ENCODE results near the gene MYOT. TPM values are rescaled to one million over a fixed set of nuclear protein-coding genes. Genes with fewer than 3 reads are reported as not detected.

The MYOT gene
- total RNA-seq, 1 experiment from 2014 or later = not detected

DNA sequence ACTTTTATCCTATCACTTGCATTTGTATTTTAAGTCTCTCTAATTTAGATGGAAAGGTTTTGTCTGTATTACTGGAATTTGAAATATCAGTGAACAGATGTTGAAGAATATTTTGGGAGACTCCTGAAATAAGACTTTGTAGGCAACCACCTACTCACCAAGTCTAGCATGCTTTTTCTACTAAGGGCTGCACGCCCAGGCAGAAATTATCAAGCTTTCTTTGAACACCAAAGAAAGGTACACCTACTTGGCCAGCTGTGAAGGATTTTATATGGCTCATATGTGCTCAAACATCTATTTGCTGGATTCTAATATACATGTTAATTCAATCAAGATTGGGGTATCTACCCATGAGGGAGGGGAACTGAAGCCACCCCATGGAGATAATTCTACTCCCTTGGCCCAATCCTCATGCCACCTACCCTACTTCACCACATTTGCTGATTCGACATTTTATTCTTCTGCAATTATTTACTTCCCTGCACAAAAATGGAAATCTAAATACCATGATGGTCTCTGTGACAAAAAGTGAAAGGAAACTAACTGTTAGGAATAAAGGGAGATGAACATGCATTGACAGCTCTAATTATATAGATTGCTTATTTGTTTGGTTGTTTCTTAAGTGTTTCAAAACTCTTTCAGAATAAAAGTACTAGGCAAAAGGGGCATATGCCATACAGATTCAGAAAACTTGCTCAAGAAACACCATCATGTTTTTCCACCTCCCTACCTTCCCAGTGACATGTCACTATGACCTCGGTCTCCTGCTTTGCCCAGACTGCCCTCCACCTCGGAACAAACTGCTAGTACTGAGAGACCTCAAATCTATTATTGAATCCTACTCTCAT, 895 bp upstream of the MYOT start:
- peaks cover 8% of the 10 kb centered on the region for H3K4me1 ChIP-seq
- H3K27me3 ChIP-seq = no peaks in the 10 kb centered on the region; the same call in 1 of the 2 replicates
- DNase-seq = no peak
- H3K9me3 ChIP-seq (replicated peaks) = no peaks in the 10 kb centered on the region
- H3K27ac ChIP-seq = no peak overlapping the region
- H3K36me3 ChIP-seq = no peaks in the 10 kb centered on the region
- no peak overlapping the region for H3K4me3 ChIP-seq

DNA sequence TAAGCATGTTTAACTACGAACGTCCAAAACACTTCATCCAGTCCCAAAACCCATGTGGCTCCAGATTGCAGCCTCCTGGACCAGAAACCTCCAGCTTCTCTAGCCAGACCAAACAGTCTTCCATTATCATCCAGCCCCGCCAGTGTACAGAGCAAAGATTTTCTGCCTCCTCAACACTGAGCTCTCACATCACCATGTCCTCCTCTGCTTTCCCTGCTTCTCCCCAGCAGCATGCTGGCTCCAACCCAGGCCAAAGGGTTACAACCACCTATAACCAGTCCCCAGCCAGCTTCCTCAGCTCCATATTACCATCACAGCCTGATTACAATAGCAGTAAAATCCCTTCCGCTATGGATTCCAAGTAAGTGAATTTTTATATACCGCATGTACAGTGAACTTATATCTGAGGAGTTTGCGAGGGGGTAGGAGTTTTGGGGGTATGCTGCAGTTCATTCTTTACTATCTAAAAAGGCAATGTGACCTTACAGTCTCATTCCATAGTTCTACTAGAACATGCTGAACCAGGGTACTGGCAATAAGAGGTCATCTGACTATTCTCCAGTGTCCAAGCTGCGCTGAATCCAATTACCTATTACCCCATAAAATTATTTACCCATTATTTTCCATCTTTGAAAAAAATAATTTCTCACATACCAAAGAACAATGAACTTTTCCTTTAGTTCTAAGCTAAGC, 3.1 kb downstream of the MYOT start:
- no peak overlapping the region for H3K27ac ChIP-seq
- H3K27me3 ChIP-seq = no peaks in the 10 kb centered on the region; the same call in 1 of the 2 replicates
- peaks cover 19% of the 10 kb centered on the region for H3K4me1 ChIP-seq
- no peaks in the 10 kb centered on the region for H3K36me3 ChIP-seq
- no peaks in the 10 kb centered on the region for H3K9me3 ChIP-seq (replicated peaks)
- no peak for DNase-seq
- no peak overlapping the region for H3K4me3 ChIP-seq

- Histone ChIP-seq H3K4me1 (peaks cover 19% of the 10 kb centered on the region), H3K27ac (no peak overlapping the region), H3K36me3 (no peaks in the 10 kb centered on the region), H3K4me3 (no peak overlapping the region), H3K9me3 (replicated peaks) (no peaks in the 10 kb centered on the region), H3K27me3 (peaks cover 3% of the 10 kb centered on the region)
- no peak for DNase-seq
Measured at GRCh38 chr5:137871571-137871970, 3.9 kb downstream of the MYOT start.

GRCh38 chr5:137872466-137872865, 4.8 kb downstream of the MYOT start:
- peak; percentile 37 to 75 for DNase-seq
- Histone ChIP-seq H3K4me3 (no peak overlapping the region), H3K27ac (no peak overlapping the region), H3K36me3 (no peaks in the 10 kb centered on the region), H3K9me3 (replicated peaks) (no peaks in the 10 kb centered on the region), H3K4me1 (peaks cover 19% of the 10 kb centered on the region), H3K27me3 (peaks cover 3% of the 10 kb centered on the region)

DNA sequence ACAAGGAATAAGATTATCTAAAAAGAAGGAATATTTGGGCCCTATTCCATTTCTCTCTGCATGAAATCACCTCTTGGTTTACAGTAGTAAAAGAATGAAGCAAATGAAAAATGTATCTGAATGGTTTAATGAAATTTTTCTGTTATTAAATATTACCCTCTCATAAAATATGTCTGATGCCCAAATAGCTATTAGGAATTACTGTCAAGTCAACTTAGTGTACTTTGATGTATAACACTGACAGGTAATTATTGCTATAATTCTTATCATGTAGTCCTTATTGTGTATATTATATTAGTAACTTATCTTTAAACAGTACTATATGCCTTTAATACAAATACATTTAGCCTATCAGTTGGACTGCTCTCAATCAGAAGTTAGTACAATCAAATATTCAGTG, 8.4 kb downstream of the MYOT start:
- no peak for DNase-seq
- no peak overlapping the region for H3K27ac ChIP-seq
- H3K36me3 ChIP-seq = no peaks in the 10 kb centered on the region
- H3K27me3 ChIP-seq = peaks cover 3% of the 10 kb centered on the region; the same call in 1 of the 2 replicates
- no peaks in the 10 kb centered on the region for H3K9me3 ChIP-seq (replicated peaks)
- H3K4me1 ChIP-seq = peaks cover 18% of the 10 kb centered on the region
- no peak overlapping the region for H3K4me3 ChIP-seq

DNA sequence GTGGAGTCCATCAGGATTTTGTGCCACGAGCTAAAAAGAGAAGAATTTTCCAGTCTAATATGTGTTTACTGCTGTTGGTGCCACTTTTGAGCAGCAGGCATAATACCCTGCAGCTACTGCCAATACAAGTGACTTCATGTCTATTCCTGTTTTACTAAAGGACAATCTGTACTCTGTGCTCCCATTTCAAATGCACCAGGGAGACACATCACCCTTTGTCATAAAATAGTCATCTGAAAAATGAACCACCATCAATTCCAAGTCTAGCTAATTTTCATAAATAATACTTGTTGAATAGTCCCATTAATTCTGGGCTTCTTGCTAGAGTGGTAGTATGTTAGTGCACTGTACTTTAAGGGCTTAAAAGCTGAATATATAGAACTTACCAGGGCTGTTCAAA, 12.7 kb downstream of the MYOT start:
- no peaks in the 10 kb centered on the region for H3K9me3 ChIP-seq (replicated peaks)
- H3K4me3 ChIP-seq = no peak overlapping the region
- DNase-seq = no peak
- H3K4me1 ChIP-seq = no peaks in the 10 kb centered on the region
- H3K27me3 ChIP-seq = peaks cover 10% of the 10 kb centered on the region; the same call in 1 of the 2 replicates
- H3K36me3 ChIP-seq = no peaks in the 10 kb centered on the region
- H3K27ac ChIP-seq = no peak overlapping the region

DNA sequence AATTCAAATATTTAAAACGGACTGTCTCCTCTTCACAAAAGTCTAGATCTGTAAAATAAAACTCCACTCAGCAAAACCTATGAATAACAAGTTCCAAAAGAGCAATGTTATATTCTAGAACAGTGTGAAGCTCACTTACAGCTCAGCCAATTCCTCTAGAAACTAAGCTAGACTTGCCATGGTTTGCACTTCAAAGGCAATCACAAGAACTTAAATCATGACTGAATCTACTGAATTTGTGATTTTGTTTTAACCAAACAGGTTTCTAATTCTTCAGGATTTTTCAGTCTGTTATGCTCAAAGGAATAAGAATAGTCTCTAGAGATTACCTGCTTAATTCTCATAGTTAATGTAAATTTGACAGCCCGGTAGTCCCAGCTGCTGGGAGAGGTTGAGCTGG, 20.2 kb downstream of the MYOT start:
- H3K4me3 ChIP-seq = no peak overlapping the region
- DNase-seq = no peak
- no peaks in the 10 kb centered on the region for H3K9me3 ChIP-seq (replicated peaks)
- no peak overlapping the region for H3K27ac ChIP-seq
- peaks cover 2% of the 10 kb centered on the region; the same call in 1 of the 2 replicates for H3K27me3 ChIP-seq
- 0 out of 2 replicates have a peak, but pooled peaks cover 3% of the 10 kb centered on the region for H3K36me3 ChIP-seq
- H3K4me1 ChIP-seq = no peaks in the 10 kb centered on the region

- H3K36me3 ChIP-seq = 0 out of 2 replicates have a peak, but pooled peaks cover 3% of the 10 kb centered on the region
- H3K4me3 ChIP-seq = no peak overlapping the region
- H3K9me3 ChIP-seq (replicated peaks) = no peaks in the 10 kb centered on the region
- H3K4me1 ChIP-seq = no peaks in the 10 kb centered on the region
- H3K27ac ChIP-seq = no peak overlapping the region
- DNase-seq = no peak
- H3K27me3 ChIP-seq = no peaks in the 10 kb centered on the region
Measured at GRCh38 chr5:137888466-137888862, 20.8 kb downstream of the MYOT start.

DNA sequence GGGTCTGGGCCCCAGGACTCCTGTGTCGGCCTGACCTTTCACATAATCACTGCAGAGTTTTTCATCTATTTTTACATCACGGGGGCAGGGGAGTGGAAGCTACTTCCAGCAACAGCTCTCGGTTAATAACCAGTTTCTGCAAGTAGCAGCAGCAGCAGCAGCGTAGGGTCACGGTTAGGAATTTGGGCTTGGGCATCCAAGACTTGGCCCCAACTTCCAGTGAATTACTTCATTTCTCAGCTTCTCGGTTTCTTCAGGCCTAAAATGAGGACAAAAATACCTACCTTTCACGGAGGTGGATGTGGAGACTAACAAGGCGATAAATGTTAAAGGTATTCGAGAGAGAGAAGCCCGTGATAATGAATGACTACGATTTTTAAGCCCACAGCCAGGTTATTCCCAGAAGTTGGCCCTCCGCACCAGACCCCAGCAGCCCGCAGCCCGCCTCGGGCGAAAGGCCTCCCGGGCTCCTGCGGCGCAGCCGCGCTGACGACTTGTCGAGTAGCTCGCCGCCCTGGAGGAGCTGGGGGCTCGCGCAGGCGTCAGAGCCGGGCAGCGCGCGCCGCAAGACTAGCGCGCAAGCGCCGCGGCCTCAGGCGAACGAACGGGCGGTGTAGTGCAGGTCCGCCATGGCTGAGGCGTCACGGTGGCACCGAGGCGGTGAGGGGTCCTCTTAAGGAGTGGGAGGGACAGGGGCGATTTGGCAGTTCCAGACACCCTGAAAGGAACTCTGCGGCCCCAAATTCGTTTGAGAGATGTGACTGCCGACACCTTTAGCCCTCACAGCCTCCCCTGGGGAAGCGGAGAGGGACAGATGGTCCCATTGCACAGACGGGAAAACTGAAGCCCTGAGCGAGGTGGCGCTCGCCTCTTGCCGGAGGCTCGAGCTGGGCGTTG, 21.5 kb downstream of the MYOT start, which contains the start of gene PKD2L2:
TSS of gene PKD2L2 (plus strand) at position 595 of the 897 bp plus-strand sequence. CDS start at position 630, 35 bp downstream.
- Histone ChIP-seq H3K36me3 (0 out of 2 replicates have a peak, but pooled peaks cover 3% of the 10 kb centered on the region), H3K4me3 (no peak within 1 kb of the TSS), H3K9me3 (replicated peaks) (no peaks in the 10 kb centered on the region), H3K27ac (no peak within 1 kb of the TSS), H3K4me1 (no peaks in the 10 kb centered on the region), H3K27me3 (no peaks in the 10 kb centered on the region)
- DNase-seq = no peak

GRCh38 chr5:137890845-137891244, 23.2 kb downstream of the MYOT start:
- Histone ChIP-seq H3K4me1 (no peaks in the 10 kb centered on the region), H3K4me3 (no peak overlapping the region), H3K9me3 (replicated peaks) (no peaks in the 10 kb centered on the region), H3K27me3 (no peaks in the 10 kb centered on the region), H3K36me3 (0 out of 2 replicates have a peak, but pooled peaks cover 3% of the 10 kb centered on the region), H3K27ac (no peak overlapping the region)
- DNase-seq = no peak

DNA sequence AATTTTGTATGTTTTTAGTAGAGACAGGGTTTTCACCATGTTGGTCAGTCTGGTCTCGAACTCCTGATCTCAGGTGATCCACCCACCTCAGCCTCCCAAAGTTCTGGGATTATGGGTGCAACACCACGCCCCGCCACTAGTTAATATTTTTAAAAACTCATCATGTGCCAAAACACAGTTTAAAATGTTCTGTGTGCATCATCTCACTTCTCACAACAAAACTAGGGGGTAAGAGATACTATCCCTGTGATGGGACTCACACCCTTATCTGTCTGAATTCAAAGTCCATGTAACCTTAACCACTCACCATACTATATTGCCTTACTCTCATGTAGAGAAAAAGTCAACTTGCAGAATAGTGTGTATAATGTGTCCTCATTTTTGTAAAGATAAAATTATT, 24.2 kb downstream of the MYOT start:
- no peak for DNase-seq
- Histone ChIP-seq H3K36me3 (0 out of 2 replicates have a peak, but pooled peaks cover 3% of the 10 kb centered on the region), H3K9me3 (replicated peaks) (no peaks in the 10 kb centered on the region), H3K4me1 (no peaks in the 10 kb centered on the region), H3K4me3 (no peak overlapping the region), H3K27ac (no peak overlapping the region), H3K27me3 (no peaks in the 10 kb centered on the region)

DNA sequence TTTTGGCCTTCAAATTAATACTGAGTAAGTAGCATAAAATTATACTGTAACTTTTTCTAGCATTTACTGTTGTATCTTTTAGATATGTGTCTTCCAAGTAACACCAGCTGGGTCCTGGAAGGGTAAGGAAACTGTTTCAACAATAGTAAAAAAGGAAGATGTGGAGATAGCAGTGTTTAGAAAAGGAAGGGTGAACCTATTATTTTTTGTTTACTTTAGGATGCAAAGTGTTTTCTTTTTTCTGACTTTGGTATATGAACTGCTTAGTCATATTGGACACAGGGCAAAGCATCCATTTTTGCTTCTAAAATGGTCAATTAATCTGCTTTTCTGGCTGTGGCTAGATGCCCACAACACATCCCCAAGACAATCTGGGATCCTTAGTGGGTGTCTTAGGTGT, 26.9 kb downstream of the MYOT start:
- H3K4me3 ChIP-seq = no peak overlapping the region
- no peak for DNase-seq
- H3K4me1 ChIP-seq = no peaks in the 10 kb centered on the region
- H3K27ac ChIP-seq = no peak overlapping the region
- H3K27me3 ChIP-seq = no peaks in the 10 kb centered on the region
- no peaks in the 10 kb centered on the region for H3K9me3 ChIP-seq (replicated peaks)
- H3K36me3 ChIP-seq = no peaks in the 10 kb centered on the region

GRCh38 chr5:137896560-137896959, 28.9 kb downstream of the MYOT start:
- H3K27ac ChIP-seq = no peak overlapping the region
- no peak overlapping the region for H3K4me3 ChIP-seq
- H3K27me3 ChIP-seq = no peaks in the 10 kb centered on the region
- H3K36me3 ChIP-seq = no peaks in the 10 kb centered on the region
- no peak for DNase-seq
- H3K9me3 ChIP-seq (replicated peaks) = no peaks in the 10 kb centered on the region
- no peaks in the 10 kb centered on the region for H3K4me1 ChIP-seq

- Histone ChIP-seq H3K9me3 (replicated peaks) (no peaks in the 10 kb centered on the region), H3K27me3 (no peaks in the 10 kb centered on the region), H3K27ac (no peak overlapping the region), H3K36me3 (no peaks in the 10 kb centered on the region), H3K4me3 (no peak overlapping the region), H3K4me1 (no peaks in the 10 kb centered on the region)
- DNase-seq = no peak
Measured at GRCh38 chr5:137899493-137899892, 31.8 kb downstream of the MYOT start.
